SK-N-SH treated with all-trans-retinoic acid at 6 μM for 48 hours (cell line): ENCODE results near the gene LINGO1.

ENCODE experiments used
- GLIS3 ChIP-seq: fragments of 250-450 bp; sonication (Bioruptor Pico); IDR thresholded peaks from 2 replicates; pipeline ENCODE4 v1.5.0; 2020; ENCODE audit warnings: mild to moderate bottlenecking, moderate library complexity
- ISL1 ChIP-seq: fragments of 250-450 bp; sonication (Bioruptor Pico); IDR thresholded peaks from 2 replicates; pipeline ENCODE4 v2.1.2; 2022; ENCODE audit warnings: mild to moderate bottlenecking, moderate library complexity
- RARB ChIP-seq: fragments of 250-450 bp; sonication (Bioruptor Pico); IDR thresholded peaks from 2 replicates; pipeline ENCODE4 v1.8.0; 2021; ENCODE audit warnings: mild to moderate bottlenecking, moderate library complexity
- ZC3H10 ChIP-seq: fragments of 250-450 bp; sonication (Bioruptor Pico); IDR thresholded peaks from 2 replicates; pipeline ENCODE4 v1.5.1; 2021; ENCODE audit warnings: mild to moderate bottlenecking, moderate library complexity
- ZFP3 ChIP-seq: fragments of 250-450 bp; sonication (Bioruptor Pico); IDR thresholded peaks from 2 replicates; pipeline ENCODE4 v1.5.0; 2020; ENCODE audit warnings: mild to moderate bottlenecking, moderate library complexity
- TF ChIP-seq, protein P1 (sequence below): fragments of 250-450 bp; sonication (Bioruptor Pico); IDR thresholded peaks from 2 replicates; pipeline ENCODE4 v1.8.0; 2020; ENCODE audit warnings: mild to moderate bottlenecking, moderate library complexity, borderline replicate concordance
- TF ChIP-seq, protein P2 (sequence below): fragments of 250-450 bp; sonication (Bioruptor Pico); IDR thresholded peaks from 2 replicates; pipeline ENCODE4 v1.5.0; 2020; ENCODE audit warnings: mild to moderate bottlenecking, moderate library complexity

DNA sequence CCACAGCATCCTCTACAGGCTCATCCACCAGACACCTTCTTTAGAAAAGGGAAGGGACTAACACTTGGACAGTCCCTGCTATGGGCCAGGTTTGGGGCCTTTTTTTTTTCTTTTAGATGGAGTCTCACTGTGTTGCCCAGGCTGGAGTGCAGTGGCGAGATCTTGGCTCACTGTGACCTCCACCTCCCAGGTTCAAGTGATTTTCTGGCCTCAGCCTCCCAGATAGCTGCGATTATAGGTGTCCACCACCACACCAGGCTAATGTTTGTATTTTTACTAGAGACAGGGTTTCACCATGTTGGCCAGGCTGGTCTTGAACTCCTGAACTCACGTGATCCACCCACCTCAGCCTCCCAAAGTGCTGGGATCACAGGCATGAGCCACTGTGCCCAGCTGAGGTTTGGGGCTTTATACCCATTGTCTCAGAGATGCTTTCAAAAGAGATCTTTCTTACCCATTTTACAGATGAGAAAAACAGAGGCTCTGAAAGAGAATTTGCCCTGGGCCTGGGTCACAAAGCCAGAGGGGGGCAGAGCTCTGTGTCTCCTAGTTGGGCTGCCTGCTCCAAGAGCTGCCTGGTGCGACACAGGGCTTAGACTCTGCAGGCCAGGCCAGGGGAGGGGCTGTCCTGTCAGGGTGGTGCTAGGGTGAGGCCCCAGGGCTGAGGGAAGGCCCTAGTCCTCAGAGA lies 11.6 kb downstream of the LINGO1 start:
- TF ChIP-seq, protein P1, sequence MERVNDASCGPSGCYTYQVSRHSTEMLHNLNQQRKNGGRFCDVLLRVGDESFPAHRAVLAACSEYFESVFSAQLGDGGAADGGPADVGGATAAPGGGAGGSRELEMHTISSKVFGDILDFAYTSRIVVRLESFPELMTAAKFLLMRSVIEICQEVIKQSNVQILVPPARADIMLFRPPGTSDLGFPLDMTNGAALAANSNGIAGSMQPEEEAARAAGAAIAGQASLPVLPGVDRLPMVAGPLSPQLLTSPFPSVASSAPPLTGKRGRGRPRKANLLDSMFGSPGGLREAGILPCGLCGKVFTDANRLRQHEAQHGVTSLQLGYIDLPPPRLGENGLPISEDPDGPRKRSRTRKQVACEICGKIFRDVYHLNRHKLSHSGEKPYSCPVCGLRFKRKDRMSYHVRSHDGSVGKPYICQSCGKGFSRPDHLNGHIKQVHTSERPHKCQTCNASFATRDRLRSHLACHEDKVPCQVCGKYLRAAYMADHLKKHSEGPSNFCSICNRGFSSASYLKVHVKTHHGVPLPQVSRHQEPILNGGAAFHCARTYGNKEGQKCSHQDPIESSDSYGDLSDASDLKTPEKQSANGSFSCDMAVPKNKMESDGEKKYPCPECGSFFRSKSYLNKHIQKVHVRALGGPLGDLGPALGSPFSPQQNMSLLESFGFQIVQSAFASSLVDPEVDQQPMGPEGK: no peak
- TF ChIP-seq ZC3H10 (CRISPR knock-in tag) (no peak), ZFP3 (CRISPR knock-in tag) (no peak), GLIS3 (CRISPR knock-in tag) (no peak), ISL1 (CRISPR knock-in tag) (no peak), RARB (CRISPR knock-in tag) (no peak)
- TF ChIP-seq, protein P2, sequence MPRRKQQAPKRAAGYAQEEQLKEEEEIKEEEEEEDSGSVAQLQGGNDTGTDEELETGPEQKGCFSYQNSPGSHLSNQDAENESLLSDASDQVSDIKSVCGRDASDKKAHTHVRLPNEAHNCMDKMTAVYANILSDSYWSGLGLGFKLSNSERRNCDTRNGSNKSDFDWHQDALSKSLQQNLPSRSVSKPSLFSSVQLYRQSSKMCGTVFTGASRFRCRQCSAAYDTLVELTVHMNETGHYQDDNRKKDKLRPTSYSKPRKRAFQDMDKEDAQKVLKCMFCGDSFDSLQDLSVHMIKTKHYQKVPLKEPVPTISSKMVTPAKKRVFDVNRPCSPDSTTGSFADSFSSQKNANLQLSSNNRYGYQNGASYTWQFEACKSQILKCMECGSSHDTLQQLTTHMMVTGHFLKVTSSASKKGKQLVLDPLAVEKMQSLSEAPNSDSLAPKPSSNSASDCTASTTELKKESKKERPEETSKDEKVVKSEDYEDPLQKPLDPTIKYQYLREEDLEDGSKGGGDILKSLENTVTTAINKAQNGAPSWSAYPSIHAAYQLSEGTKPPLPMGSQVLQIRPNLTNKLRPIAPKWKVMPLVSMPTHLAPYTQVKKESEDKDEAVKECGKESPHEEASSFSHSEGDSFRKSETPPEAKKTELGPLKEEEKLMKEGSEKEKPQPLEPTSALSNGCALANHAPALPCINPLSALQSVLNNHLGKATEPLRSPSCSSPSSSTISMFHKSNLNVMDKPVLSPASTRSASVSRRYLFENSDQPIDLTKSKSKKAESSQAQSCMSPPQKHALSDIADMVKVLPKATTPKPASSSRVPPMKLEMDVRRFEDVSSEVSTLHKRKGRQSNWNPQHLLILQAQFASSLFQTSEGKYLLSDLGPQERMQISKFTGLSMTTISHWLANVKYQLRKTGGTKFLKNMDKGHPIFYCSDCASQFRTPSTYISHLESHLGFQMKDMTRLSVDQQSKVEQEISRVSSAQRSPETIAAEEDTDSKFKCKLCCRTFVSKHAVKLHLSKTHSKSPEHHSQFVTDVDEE: no peak
